Measurements from ENCODE around the gene SORCS2. TPM values are rescaled to one million over a fixed set of nuclear protein-coding genes. Genes with fewer than 3 reads are reported as not detected.

The SORCS2 gene
- polyA plus RNA-seq, 3 donors, result 0.46 to 0.55 TPM; not detected in 1

DNA sequence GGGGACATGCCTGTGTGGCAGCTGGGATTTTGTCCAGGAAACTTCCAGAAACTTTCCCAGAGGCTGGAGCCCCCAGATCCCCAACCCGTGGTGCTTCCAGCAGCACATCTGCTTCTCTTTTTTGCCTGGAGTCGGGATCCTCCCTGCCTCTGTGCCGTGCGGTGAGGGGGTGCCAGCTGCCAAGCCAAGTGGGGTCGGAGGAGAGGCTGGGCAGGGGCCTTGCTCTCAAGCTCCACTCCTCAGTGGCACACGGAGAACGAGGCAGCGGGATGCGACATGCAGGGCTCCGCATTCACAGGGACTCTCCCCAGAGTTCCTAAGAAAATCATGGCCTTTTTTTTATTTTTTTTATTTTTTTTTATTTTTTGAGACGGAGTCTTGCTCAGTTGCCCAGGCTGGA lies 121.7 kb downstream of the SORCS2 start:
- peaks cover 0 to 10% (median 9%) of the 10 kb centered on the region in 7 donors for H3K9me3 Mint-ChIP-seq
- Histone ChIP-seq H4K20me1 (ENCODE audit: insufficient read depth, low read length) (no peaks in the 10 kb centered on the region), H3K79me2 (ENCODE audit: insufficient read depth, low read length) (no peaks in the 10 kb centered on the region), H3K27ac (ENCODE audit: low read depth in 1 of 2, low read length in 2 of 2) (no peak overlapping the region), H3K9ac (ENCODE audit: insufficient read depth, low read length, poor library complexity, severe bottlenecking) (no peak overlapping the region), H3K4me3 (replicated peaks in 1 of 3; ENCODE audit: low read depth in 2 of 3, low read length in 3 of 3) (no peak overlapping the region), H2AFZ (ENCODE audit: insufficient read depth, low read depth, low read length, poor library complexity, severe bottlenecking) (no peak overlapping the region), H3K4me2 (replicated peaks; ENCODE audit: extremely low read depth, low read length, poor library complexity, severe bottlenecking) (no peak overlapping the region), H3K36me3 (replicated peaks in 1 of 2; ENCODE audit: control insufficient read depth in 1 of 2, insufficient read depth in 2 of 2, low read length in 2 of 2) (no peaks in the 10 kb centered on the region), H3K27me3 (ENCODE audit: control insufficient read depth in 2 of 2, insufficient read depth in 2 of 2, low read length in 2 of 2) (no peaks in the 10 kb centered on the region), H3K9me3 (replicated peaks in 1 of 2; ENCODE audit: control insufficient read depth in 1 of 2, insufficient read depth in 1 of 2, low read length in 2 of 2) (peaks cover 0 to 11% of the 10 kb centered on the region in 2 donors), H3K4me1 (ENCODE audit: control insufficient read depth in 1 of 2, insufficient read depth in 2 of 2, low read length in 2 of 2) (no peaks in the 10 kb centered on the region)
- intact Hi-C loops (cut with micrococcal nuclease), result no loop called here
- 84% methylated on average over 5 of the region's 11 CpGs for WGBS (ENCODE audit: insufficient coverage)
- no peaks in the 10 kb centered on the region for H3K36me3 Mint-ChIP-seq
- DNase-seq, result no peak
- no peaks in the 10 kb centered on the region for H3K4me1 Mint-ChIP-seq
- peaks cover under 1 to 5% (median 4%) of the 10 kb centered on the region in 3 donors for H3K27me3 Mint-ChIP-seq (ENCODE audit: low read depth in 3 of 3)
- no peak overlapping the region for H3K4me3 Mint-ChIP-seq
- H3K27ac Mint-ChIP-seq, result no peak overlapping the region
- TF ChIP-seq, protein P1, sequence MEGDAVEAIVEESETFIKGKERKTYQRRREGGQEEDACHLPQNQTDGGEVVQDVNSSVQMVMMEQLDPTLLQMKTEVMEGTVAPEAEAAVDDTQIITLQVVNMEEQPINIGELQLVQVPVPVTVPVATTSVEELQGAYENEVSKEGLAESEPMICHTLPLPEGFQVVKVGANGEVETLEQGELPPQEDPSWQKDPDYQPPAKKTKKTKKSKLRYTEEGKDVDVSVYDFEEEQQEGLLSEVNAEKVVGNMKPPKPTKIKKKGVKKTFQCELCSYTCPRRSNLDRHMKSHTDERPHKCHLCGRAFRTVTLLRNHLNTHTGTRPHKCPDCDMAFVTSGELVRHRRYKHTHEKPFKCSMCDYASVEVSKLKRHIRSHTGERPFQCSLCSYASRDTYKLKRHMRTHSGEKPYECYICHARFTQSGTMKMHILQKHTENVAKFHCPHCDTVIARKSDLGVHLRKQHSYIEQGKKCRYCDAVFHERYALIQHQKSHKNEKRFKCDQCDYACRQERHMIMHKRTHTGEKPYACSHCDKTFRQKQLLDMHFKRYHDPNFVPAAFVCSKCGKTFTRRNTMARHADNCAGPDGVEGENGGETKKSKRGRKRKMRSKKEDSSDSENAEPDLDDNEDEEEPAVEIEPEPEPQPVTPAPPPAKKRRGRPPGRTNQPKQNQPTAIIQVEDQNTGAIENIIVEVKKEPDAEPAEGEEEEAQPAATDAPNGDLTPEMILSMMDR (IDR thresholded peaks at IDR 0.05), result no peak

DNA sequence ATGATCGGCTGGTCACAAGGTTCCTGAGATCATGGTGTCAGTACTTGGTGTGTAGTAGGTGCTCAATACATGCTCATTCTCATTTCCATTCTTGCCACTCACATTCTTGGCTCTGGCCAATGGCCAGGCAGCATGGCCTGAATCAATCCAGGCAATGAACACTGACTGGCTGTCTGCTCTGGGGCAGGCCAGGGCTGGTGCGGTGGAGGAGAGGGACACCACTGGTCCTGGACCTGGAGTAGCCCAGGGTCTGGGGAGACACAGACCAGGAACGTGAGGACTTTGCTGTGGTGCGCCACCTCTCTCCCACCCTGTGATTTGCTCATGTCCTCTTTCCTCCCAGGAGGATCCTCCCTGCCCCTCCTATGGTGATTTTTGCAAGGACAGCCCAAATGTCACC lies 122.9 kb downstream of the SORCS2 start:
- no peak overlapping the region for H3K9ac ChIP-seq (ENCODE audit: insufficient read depth, low read length, poor library complexity, severe bottlenecking)
- Mint-ChIP-seq H3K36me3 (no peaks in the 10 kb centered on the region), H3K4me3 (no peak overlapping the region), H3K27me3 (ENCODE audit: low read depth in 3 of 3) (peaks cover 0 to 6% (median 4%) of the 10 kb centered on the region in 3 donors), H3K9me3 (peaks cover 3 to 17% (median 14%) of the 10 kb centered on the region in 7 donors), H3K4me1 (no peaks in the 10 kb centered on the region), H3K27ac (no peak overlapping the region)
- H3K9me3 ChIP-seq (replicated peaks in 1 of 2; ENCODE audit: control insufficient read depth in 1 of 2, insufficient read depth in 1 of 2, low read length in 2 of 2), result peaks cover 0 to 21% of the 10 kb centered on the region in 2 donors
- WGBS (ENCODE audit: insufficient coverage), result 73% methylated on average over 3 of the region's 4 CpGs
- no peaks in the 10 kb centered on the region for H3K27me3 ChIP-seq (ENCODE audit: control insufficient read depth in 2 of 2, insufficient read depth in 2 of 2, low read length in 2 of 2)
- intact Hi-C loops (cut with micrococcal nuclease), result no loop called here
- H3K4me2 ChIP-seq (replicated peaks; ENCODE audit: extremely low read depth, low read length, poor library complexity, severe bottlenecking), result no peak overlapping the region
- no peaks in the 10 kb centered on the region for H3K36me3 ChIP-seq (replicated peaks in 1 of 2; ENCODE audit: control insufficient read depth in 1 of 2, insufficient read depth in 2 of 2, low read length in 2 of 2)
- TF ChIP-seq, protein P1 (IDR thresholded peaks at IDR 0.05), result no peak
- H3K27ac ChIP-seq (ENCODE audit: low read depth in 1 of 2, low read length in 2 of 2), result no peak overlapping the region
- DNase-seq, result no peak
- H3K4me3 ChIP-seq (replicated peaks in 1 of 3; ENCODE audit: low read depth in 2 of 3, low read length in 3 of 3), result no peak overlapping the region
- H4K20me1 ChIP-seq (ENCODE audit: insufficient read depth, low read length), result no peaks in the 10 kb centered on the region
- no peak overlapping the region for H2AFZ ChIP-seq (ENCODE audit: insufficient read depth, low read depth, low read length, poor library complexity, severe bottlenecking)
- H3K79me2 ChIP-seq (ENCODE audit: insufficient read depth, low read length), result no peaks in the 10 kb centered on the region
- no peaks in the 10 kb centered on the region for H3K4me1 ChIP-seq (ENCODE audit: control insufficient read depth in 1 of 2, insufficient read depth in 2 of 2, low read length in 2 of 2)

All from CD14-positive monocyte (primary cell).